Activated CD4-positive, alpha-beta T cell treated with anti-CD3 and anti-CD28 coated beads for 36 hours (primary cell): ENCODE data around the gene EGLN1. TPM values are rescaled to one million over a fixed set of nuclear protein-coding genes. Genes with fewer than 3 reads are reported as not detected.

Experiments used
- ATAC-seq: fragments of 200-7000 bp; cut with Tn5 transposase; one replicate; pipeline ENCODE4 v1.10.0; 2021; ENCODE audit warnings: mild to moderate bottlenecking, moderate library complexity
- CTCF ChIA-PET: fragments of 350-600 bp; sonication (Branson Sonifier 250); formaldehyde crosslinking; loops from one replicate; lab custom pipeline; 2021; ENCODE audit warnings: antibody characterized with exemption; lab: Charles Lee
- POLR2A ChIA-PET: fragments of 350-600 bp; sonication (Branson Sonifier 250); formaldehyde crosslinking; loops from one replicate; lab custom pipeline; 2021; ENCODE audit warnings: antibody characterized with exemption, inconsistent platforms; lab: Charles Lee
- DNase-seq: peaks from one replicate; pipeline ENCODE4 v3.0.0-alpha.2; 2020
- H3K27ac Mint-ChIP-seq: one replicate; pipeline ENCODE4 v1.8.0; 2021; ENCODE audit warnings: mixed read lengths
- H3K27me3 Mint-ChIP-seq: one replicate; pipeline ENCODE4 v1.8.0; 2021; ENCODE audit warnings: mixed read lengths
- H3K36me3 Mint-ChIP-seq: one replicate; pipeline ENCODE4 v1.8.0; 2021; ENCODE audit warnings: low read depth, mixed read lengths
- H3K4me1 Mint-ChIP-seq: one replicate; pipeline ENCODE4 v1.8.0; 2021; ENCODE audit warnings: mixed read lengths
- H3K4me3 Mint-ChIP-seq: one replicate; pipeline ENCODE4 v1.8.0; 2021; ENCODE audit warnings: mild to moderate bottlenecking, moderate library complexity, mixed read lengths
- H3K9me3 Mint-ChIP-seq: one replicate; pipeline ENCODE4 v1.8.0; 2021; ENCODE audit warnings: low read depth, mixed read lengths
- intact Hi-C, 2 experiments: fragments of 100-400 bp; cut with DNase I in 1 of 2; cut with micrococcal nuclease in 1 of 2; formaldehyde crosslinking; loops; one replicate each; pipeline versions ENCODE4 v1.14.2 to v1.15.1; 2022 to 2024; cut with DNase I, micrococcal nuclease
- total RNA-seq, 2 experiments: library from RNA; stranded (reverse); gene quantifications; one replicate each; pipeline ENCODE4 v1.2.3, GENCODE V29; 2021

EGLN1 gene
- total RNA-seq, 2 experiments from 2014 or later: 31.5 to 43.7 TPM

GRCh38 chr1:231421546-231421970 is 529 bp downstream of the EGLN1 start:
- Mint-ChIP-seq H3K4me3 (peak overlapping the region; percentile 86), H3K9me3 (no peaks in the 10 kb centered on the region), H3K27ac (peak overlapping the region; percentile 53), H3K27me3 (no peaks in the 10 kb centered on the region), H3K36me3 (peaks cover 35% of the 10 kb centered on the region), H3K4me1 (peaks cover 37% of the 10 kb centered on the region)
- peak; percentile 68 for DNase-seq
- intact Hi-C loops: loop anchor here (2.0 to 10.0 kb wide), 7 partner anchors 31 to 777 kb away; partner anchors contain the start of genes ARV1 (in 1 of the 2), COG2 (in 1 of the 2), EXOC8 (in 1 of the 2) and SPRTN (in 1 of the 2)
- ChIA-PET POLR2A (interaction anchor here (0.7 kb wide), 1 partner anchor 136 kb away, joined by 4 read pairs; no protein-coding TSS in a partner anchor), CTCF (interaction anchor here (0.6 to 2.3 kb wide), 5 partner anchors 33 to 177 kb away, joined by 3 to 8 read pairs (median 3); partner anchors contain the start of genes EXOC8 and SPRTN)
- ATAC-seq: peak; percentile 31

GRCh38 chr1:231420959-231421545 is 1.0 kb downstream of the EGLN1 start:
- ATAC-seq (no peak), DNase-seq (peak; percentile 62)
- ChIA-PET POLR2A (interaction anchor here (0.7 to 1.0 kb wide), 3 partner anchors 30 to 137 kb away, joined by 4 to 8 read pairs (median 4); partner anchors contain the start of genes EXOC8 and SPRTN), CTCF (interaction anchor here (0.7 to 2.3 kb wide), 7 partner anchors 19 to 778 kb away, joined by 3 to 8 read pairs (median 3); no protein-coding TSS in a partner anchor)
- H3K4me1 Mint-ChIP-seq: peaks cover 39% of the 10 kb centered on the region
- peak overlapping the region; percentile 88 for H3K27ac Mint-ChIP-seq
- no peaks in the 10 kb centered on the region for H3K27me3 Mint-ChIP-seq
- intact Hi-C loops: loop anchor here (2.0 to 10.0 kb wide), 7 partner anchors 30 to 776 kb away; partner anchors contain the start of genes ARV1 (in 1 of the 2), COG2 (in 1 of the 2), EXOC8 (in 1 of the 2) and SPRTN (in 1 of the 2)
- peak overlapping the region; percentile 86 for H3K4me3 Mint-ChIP-seq
- peaks cover 35% of the 10 kb centered on the region for H3K36me3 Mint-ChIP-seq
- H3K9me3 Mint-ChIP-seq: no peaks in the 10 kb centered on the region

- peak; percentile 27 for DNase-seq
- ChIA-PET CTCF (interaction anchor here (0.7 to 2.3 kb wide), 8 partner anchors 10 to 777 kb away, joined by 3 to 8 read pairs (median 4); no protein-coding TSS in a partner anchor), POLR2A (interaction anchor here (0.7 to 1.0 kb wide), 3 partner anchors 29 to 137 kb away, joined by 4 to 8 read pairs (median 4); partner anchors contain the start of genes EXOC8 and SPRTN)
- Mint-ChIP-seq H3K36me3 (peaks cover 35% of the 10 kb centered on the region), H3K9me3 (no peaks in the 10 kb centered on the region), H3K4me1 (peaks cover 42% of the 10 kb centered on the region), H3K27me3 (no peaks in the 10 kb centered on the region), H3K27ac (peak overlapping the region; percentile 88), H3K4me3 (peak overlapping the region; percentile 86)
- intact Hi-C loops: loop anchor here (2.0 to 10.0 kb wide), 7 partner anchors 30 to 776 kb away; partner anchors contain the start of genes ARV1 (in 1 of the 2), COG2 (in 1 of the 2), EXOC8 (in 1 of the 2) and SPRTN (in 1 of the 2)
- ATAC-seq: no peak
Measured at GRCh38 chr1:231420299-231420958, 1.7 kb downstream of the EGLN1 start.

- Mint-ChIP-seq H3K9me3 (no peaks in the 10 kb centered on the region), H3K4me3 (peak overlapping the region; percentile 86), H3K36me3 (peaks cover 36% of the 10 kb centered on the region), H3K27ac (peak overlapping the region; percentile 64), H3K27me3 (no peaks in the 10 kb centered on the region), H3K4me1 (peaks cover 44% of the 10 kb centered on the region)
- ATAC-seq (no peak), DNase-seq (no peak)
- POLR2A ChIA-PET: no interaction called here
- intact Hi-C loops: loop anchor here (2.0 to 10.0 kb wide), 7 partner anchors 29 to 775 kb away; partner anchors contain the start of genes ARV1 (in 1 of the 2), COG2 (in 1 of the 2), EXOC8 (in 1 of the 2) and SPRTN (in 1 of the 2)
- CTCF ChIA-PET: interaction anchor here (0.7 to 2.3 kb wide), 7 partner anchors 10 to 337 kb away, joined by 3 to 8 read pairs (median 4); no protein-coding TSS in a partner anchor
Measured at GRCh38 chr1:231419738-231420298, 2.3 kb downstream of the EGLN1 start.

- no peak for DNase-seq
- no peak overlapping the region for H3K27ac Mint-ChIP-seq
- intact Hi-C loops: no loop called here
- H3K36me3 Mint-ChIP-seq: peaks cover 40% of the 10 kb centered on the region
- peak overlapping the region; percentile 86 for H3K4me3 Mint-ChIP-seq
- POLR2A ChIA-PET: no interaction called here
- ATAC-seq: no peak
- H3K4me1 Mint-ChIP-seq: peaks cover 49% of the 10 kb centered on the region
- CTCF ChIA-PET: interaction anchor here (0.6 to 1.7 kb wide), 3 partner anchors 11 to 338 kb away, joined by 3 to 4 read pairs (median 3); no protein-coding TSS in a partner anchor
- H3K9me3 Mint-ChIP-seq: no peaks in the 10 kb centered on the region
- H3K27me3 Mint-ChIP-seq: no peaks in the 10 kb centered on the region
Measured at GRCh38 chr1:231419147-231419546, 2.9 kb downstream of the EGLN1 start.

- peak overlapping the region; percentile 86 for H3K4me3 Mint-ChIP-seq
- ATAC-seq (no peak), DNase-seq (no peak)
- intact Hi-C loops: no loop called here
- ChIA-PET CTCF (interaction anchor here (0.6 to 1.7 kb wide), 2 partner anchors 11 to 208 kb away, joined by 3 to 4 read pairs; no protein-coding TSS in a partner anchor), POLR2A (no interaction called here)
- no peaks in the 10 kb centered on the region for H3K9me3 Mint-ChIP-seq
- H3K4me1 Mint-ChIP-seq: peaks cover 53% of the 10 kb centered on the region
- H3K27ac Mint-ChIP-seq: no peak overlapping the region
- peaks cover 44% of the 10 kb centered on the region for H3K36me3 Mint-ChIP-seq
- H3K27me3 Mint-ChIP-seq: no peaks in the 10 kb centered on the region
Measured at GRCh38 chr1:231418741-231419107, 3.4 kb downstream of the EGLN1 start.

GRCh38 chr1:231418101-231418740 is 3.9 kb downstream of the EGLN1 start:
- Mint-ChIP-seq H3K27ac (no peak overlapping the region), H3K4me3 (peak overlapping the region; percentile 86), H3K27me3 (no peaks in the 10 kb centered on the region), H3K4me1 (peaks cover 55% of the 10 kb centered on the region), H3K9me3 (no peaks in the 10 kb centered on the region), H3K36me3 (peaks cover 49% of the 10 kb centered on the region)
- ChIA-PET POLR2A (no interaction called here), CTCF (interaction anchor here (0.6 kb wide), 2 partner anchors 120 to 208 kb away, joined by 3 read pairs; no protein-coding TSS in a partner anchor)
- DNase-seq (no peak), ATAC-seq (no peak)
- intact Hi-C loops: no loop called here

GRCh38 chr1:231417513-231417912 is 4.6 kb downstream of the EGLN1 start:
- H3K4me1 Mint-ChIP-seq: peaks cover 57% of the 10 kb centered on the region
- H3K27ac Mint-ChIP-seq: no peak overlapping the region
- peaks cover 55% of the 10 kb centered on the region for H3K36me3 Mint-ChIP-seq
- POLR2A ChIA-PET: no interaction called here
- peak overlapping the region; percentile 1 for H3K4me3 Mint-ChIP-seq
- DNase-seq (no peak), ATAC-seq (no peak)
- H3K9me3 Mint-ChIP-seq: no peaks in the 10 kb centered on the region
- intact Hi-C loops: no loop called here
- CTCF ChIA-PET: interaction anchor here (0.6 kb wide), 1 partner anchor 121 kb away, joined by 3 read pairs; no protein-coding TSS in a partner anchor
- no peaks in the 10 kb centered on the region for H3K27me3 Mint-ChIP-seq

- peaks cover 62% of the 10 kb centered on the region for H3K4me1 Mint-ChIP-seq
- intact Hi-C loops: no loop called here
- H3K9me3 Mint-ChIP-seq: no peaks in the 10 kb centered on the region
- no peaks in the 10 kb centered on the region for H3K27me3 Mint-ChIP-seq
- H3K27ac Mint-ChIP-seq: no peak overlapping the region
- ATAC-seq: no peak
- DNase-seq: no peak
- peaks cover 61% of the 10 kb centered on the region for H3K36me3 Mint-ChIP-seq
- H3K4me3 Mint-ChIP-seq: peak overlapping the region; percentile 1
- ChIA-PET POLR2A (no interaction called here), CTCF (no interaction called here)
Measured at GRCh38 chr1:231416901-231417300, 5.2 kb downstream of the EGLN1 start.

GRCh38 chr1:231415018-231415583 is 7.0 kb downstream of the EGLN1 start:
- Mint-ChIP-seq H3K27ac (no peak overlapping the region), H3K36me3 (peaks cover 50% of the 10 kb centered on the region), H3K4me1 (peaks cover 65% of the 10 kb centered on the region), H3K27me3 (no peaks in the 10 kb centered on the region), H3K4me3 (no peak overlapping the region), H3K9me3 (no peaks in the 10 kb centered on the region)
- ChIA-PET CTCF (interaction anchor here (0.6 to 0.7 kb wide), 2 partner anchors 34 to 54 kb away, joined by 3 to 4 read pairs; no protein-coding TSS in a partner anchor), POLR2A (no interaction called here)
- ATAC-seq (no peak), DNase-seq (no peak)
- intact Hi-C loops: no loop called here
